Measurements from ENCODE around the gene CGB8.

DNA sequence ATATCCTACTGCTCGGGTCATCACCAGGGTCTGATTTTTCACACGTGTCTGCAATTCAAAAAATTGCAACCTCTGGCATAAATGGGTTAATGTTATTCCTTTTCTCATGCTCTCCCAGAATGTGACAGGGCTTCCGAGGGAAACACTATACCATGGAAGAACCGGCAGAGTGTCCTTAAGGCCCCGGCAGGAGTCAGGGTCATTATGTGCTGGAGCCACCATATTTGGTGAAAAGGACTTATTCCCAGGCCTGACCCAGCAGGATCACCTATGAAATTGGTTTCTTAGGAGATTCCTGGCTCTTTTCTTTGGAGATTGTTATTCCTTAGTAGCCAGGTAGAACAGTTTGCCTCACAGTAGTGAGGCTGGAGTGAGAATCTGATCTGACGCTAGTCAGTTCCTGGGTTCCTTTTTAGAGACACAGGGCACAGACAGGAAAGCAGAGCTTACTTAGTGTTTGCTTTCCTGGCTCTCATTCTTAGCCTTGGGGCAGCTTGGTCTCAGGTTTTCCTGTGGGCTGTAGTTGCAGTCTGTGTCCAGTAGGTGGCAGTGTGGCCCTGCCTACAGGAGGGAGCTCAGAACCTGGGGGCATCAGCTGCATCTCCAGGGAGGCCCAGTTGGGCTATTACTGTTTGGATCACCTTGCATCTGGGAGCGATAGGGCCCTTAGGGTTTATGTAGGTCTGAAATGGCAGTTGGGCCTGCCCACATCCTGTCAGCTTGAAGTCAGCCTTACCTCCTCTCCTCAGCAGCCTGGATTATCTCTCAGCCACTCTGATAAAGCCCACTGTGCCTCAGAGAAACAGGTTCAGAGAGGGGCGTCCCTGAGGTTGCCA lies 48.8 kb upstream of the CGB8 start:
- no peak for TF ChIP-seq POLR2A (IDR thresholded peaks at IDR 0.05; ENCODE audit: low read depth, low read length)
- peak; percentile 92 for TF ChIP-seq CTCF (conservative IDR thresholded peaks at IDR 0.05; ENCODE audit: low read depth, low read length)
- TF ChIP-seq BHLHE40 (IDR thresholded peaks at IDR 0.05; ENCODE audit: low read depth, low read length) = no peak; the same call in 1 of the 2 replicates
- no peak for TF ChIP-seq MXI1 (IDR thresholded peaks at IDR 0.05; ENCODE audit: borderline replicate concordance, low read depth, low read length)
- no peak for TF ChIP-seq RFX5 (IDR thresholded peaks at IDR 0.05; ENCODE audit: low read depth, low read length)
- TF ChIP-seq RAD21 (IDR thresholded peaks at IDR 0.05; ENCODE audit: low read length) = peak; percentile 93
- TF ChIP-seq, protein P1, sequence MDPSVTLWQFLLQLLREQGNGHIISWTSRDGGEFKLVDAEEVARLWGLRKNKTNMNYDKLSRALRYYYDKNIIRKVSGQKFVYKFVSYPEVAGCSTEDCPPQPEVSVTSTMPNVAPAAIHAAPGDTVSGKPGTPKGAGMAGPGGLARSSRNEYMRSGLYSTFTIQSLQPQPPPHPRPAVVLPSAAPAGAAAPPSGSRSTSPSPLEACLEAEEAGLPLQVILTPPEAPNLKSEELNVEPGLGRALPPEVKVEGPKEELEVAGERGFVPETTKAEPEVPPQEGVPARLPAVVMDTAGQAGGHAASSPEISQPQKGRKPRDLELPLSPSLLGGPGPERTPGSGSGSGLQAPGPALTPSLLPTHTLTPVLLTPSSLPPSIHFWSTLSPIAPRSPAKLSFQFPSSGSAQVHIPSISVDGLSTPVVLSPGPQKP (IDR thresholded peaks at IDR 0.05; ENCODE audit: borderline replicate concordance, low read depth, low read length) = no peak
- TF ChIP-seq SMC3 (IDR thresholded peaks at IDR 0.05; ENCODE audit: low read depth, low read length) = peak; percentile 80
- TF ChIP-seq, protein P2, sequence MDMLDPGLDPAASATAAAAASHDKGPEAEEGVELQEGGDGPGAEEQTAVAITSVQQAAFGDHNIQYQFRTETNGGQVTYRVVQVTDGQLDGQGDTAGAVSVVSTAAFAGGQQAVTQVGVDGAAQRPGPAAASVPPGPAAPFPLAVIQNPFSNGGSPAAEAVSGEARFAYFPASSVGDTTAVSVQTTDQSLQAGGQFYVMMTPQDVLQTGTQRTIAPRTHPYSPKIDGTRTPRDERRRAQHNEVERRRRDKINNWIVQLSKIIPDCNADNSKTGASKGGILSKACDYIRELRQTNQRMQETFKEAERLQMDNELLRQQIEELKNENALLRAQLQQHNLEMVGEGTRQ (IDR thresholded peaks at IDR 0.05; ENCODE audit: low read depth, low read length) = no peak
- 0 out of 2 replicates have a peak, but pooled peaks have one; percentile 43 for TF ChIP-seq MAZ (IDR thresholded peaks at IDR 0.05; ENCODE audit: borderline replicate concordance, low read depth, low read length)

Data from IMR-90 (cell line).